HPDE6-E6E7 (cell line): ENCODE results near the gene TFIP11.

ENCODE experiments used
- DNase-seq: peaks from one replicate; pipeline ENCODE4 v3.0.0; 2011; ENCODE audit warnings: missing footprints; ENCODE audit errors: extremely low spot score

TFIP11 gene

DNA sequence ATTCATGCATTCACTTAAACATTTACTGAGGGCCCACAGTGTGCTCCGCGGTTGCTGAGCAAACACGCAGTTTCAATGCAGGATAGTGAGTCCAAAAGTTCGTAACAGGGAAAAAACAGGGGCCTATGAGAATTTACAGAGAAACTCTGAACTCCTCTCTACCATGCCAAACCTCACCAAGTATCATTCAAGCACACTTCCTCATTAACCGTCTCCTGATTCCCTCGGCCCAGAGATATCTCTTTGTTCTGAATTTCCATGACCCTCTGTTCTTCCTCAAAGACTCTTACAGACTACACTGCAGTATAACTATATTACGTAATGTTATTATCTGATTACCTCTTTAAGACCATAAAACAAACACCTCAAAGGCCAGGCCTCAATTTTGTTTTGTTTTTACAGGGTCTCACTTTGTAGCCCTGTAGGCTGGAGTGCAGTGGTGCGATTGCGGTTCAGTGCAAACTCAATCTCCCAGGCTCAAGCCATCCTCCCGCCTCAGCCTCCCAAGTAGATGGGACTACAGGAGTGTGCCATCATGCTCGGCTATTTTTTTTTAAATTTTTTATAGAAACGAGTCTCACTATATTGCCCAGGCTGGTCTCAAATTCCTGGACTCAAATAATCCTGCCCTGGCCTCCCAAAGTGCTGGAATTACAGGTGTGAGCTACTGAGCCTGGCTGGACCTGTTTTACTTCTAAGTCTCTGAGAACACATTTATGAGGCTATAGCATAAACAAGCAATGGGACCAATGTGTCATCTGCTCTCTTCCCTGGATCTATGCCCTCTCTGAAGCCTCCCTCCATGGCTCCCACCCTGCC is 32.3 kb downstream of the TFIP11 start:
- no peak for DNase-seq

DNA sequence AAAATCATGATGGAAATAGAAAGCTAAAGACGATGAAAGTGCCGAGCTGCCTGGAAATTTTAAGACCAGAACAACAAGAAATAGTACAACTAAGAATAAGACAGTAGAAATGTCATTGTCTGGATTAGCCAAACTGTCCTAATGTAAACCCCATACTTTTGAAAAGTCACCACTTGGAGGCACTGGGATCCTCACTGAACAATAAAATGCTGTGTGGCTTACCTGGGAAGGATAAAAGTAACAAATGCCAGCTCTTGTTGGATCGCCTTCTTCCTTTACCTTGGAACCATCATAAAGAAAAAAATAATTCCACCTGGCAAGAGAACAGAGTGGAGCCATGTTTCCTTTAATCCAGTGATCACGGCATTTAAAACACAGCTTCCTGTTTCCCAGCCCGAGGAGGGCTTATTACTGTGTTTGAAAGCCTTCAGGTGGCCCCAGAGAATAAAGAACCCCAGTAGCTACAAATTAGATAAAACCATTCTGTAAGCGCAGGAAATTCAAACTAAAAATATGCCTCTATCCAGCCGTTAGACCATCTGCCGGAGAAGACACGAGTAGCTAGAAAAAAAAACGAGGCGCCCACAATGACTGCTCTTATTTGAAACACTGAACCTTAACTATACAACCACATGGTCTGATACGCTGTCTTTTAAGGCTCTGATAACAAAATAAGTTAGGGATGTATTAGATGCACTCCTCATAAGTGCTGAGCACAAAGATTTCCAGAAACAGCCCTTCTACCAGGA is 33.1 kb downstream of the TFIP11 start:
- DNase-seq: no peak

DNA sequence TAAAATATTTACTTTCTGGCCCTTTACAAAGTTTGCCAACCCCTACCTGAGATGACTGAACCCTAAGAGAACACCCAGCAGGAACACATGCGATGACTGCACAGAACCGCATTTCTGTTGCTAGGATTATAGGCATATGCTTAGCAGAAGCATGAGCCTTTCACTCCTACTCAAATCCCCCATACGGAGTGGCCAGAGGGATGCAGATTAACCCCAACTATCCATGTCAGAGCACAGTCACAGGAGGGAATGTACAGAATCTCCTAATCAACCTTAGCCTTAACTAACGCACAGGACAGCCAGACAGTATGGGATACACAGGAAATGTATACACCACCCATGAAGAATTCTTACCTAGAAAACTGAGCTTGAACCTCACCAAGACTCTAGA is 34.9 kb downstream of the TFIP11 start:
- no peak for DNase-seq

DNA sequence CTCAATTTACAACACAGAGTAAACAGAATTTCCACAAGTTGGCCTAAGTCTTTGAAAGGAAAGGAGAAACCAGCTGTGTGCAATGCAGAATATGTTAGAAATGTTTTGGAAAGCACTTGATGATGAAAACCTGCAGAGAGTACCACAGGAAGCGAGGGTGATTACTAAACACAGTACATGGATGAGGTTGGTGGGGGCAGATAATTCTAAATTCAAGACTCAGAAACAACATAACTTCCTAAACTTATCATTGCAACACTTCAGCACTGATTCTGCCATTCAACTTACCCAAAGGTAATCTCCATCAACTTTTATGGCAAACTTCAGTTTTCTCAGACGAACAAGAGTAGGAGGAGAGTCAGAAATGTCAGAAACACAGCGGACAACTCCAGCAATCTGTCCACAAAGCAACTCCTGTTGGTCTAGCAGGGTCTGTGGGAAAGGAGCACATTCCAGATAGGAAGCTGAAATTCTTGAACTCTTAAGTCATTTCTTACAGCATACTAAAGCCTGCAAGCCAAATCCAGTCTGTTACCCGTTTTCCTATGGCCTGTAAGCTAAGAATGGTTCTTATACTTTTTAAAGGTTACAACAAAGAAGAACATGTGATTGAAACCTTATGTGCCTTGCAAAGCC is 35.5 kb downstream of the TFIP11 start:
- no peak for DNase-seq

DNA sequence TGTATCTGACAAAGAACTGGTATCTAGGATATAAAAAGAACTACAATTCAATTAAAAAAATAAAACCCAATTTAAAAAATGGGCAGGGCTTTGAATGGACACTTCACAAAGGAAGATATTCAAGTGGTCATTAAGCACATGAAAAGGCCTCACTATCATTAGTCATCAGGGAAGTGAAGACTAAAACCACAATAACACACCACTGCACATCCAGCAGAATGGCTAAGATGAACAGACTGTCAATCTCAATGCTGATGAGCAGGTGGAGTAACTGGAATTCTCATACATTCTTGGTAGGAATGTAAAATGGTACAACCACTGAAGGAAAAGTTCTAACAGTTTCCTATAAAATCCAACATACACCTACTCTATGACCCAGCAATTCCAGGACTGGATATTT is 37.6 kb downstream of the TFIP11 start:
- peak; percentile 26 for DNase-seq

DNA sequence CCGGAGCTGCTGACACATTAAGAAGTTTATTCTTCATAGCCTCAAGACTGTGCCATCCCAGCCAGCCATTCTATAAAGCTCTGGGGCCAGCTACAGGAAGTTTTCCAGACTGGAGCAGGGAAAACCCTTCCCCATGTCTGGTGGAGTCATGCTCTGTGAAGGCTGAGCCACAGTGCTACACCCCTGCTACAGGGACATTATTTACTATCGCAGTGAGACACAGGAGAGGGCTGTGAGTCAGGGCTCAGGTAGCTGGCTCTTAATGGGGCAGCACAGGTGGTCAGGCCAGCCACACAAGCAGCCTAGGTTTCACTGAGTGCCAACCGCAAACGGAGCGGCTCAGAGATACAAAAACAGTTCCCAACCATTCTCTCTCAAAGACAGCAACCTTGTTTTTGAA is 40.8 kb downstream of the TFIP11 start:
- peak; percentile 98 for DNase-seq

DNA sequence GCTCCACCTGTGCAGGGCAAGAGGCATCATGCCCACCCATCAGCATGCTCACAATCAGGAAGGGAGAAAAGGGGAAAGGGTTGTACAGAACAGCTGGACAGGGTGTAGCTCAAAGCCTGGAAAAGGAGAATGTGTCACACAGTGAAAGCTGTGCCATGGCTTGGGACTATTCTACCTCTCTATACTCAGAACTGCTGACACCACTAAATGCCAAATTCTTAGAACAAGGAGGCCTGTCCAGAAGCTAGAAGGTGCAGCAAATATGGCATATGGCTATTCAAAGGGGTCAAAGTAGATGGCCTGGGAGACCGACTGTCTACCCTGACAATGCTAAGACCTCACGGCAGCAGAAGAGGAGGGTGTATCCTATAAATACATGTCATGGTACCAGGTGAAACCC is 41.5 kb downstream of the TFIP11 start:
- DNase-seq: no peak

DNA sequence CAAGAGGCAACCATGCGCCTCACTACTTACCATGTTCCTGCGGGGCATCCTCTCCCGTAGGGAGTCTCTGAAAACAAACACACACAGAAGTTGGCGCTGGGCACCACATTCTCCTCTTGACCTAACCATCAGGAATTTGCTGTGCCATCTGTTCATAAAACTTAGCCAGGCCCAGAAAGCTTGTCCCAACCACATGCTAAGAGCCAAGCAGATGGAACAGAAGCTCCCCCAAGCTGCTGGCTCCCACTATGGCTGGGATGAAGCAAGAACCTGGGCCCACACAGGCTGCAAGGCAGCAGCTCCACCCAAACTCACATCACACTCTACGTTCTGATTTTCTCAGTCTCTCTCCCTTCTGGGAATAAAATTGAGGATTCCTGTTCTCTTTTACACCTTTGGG is 46.1 kb downstream of the TFIP11 start:
- no peak for DNase-seq

DNA sequence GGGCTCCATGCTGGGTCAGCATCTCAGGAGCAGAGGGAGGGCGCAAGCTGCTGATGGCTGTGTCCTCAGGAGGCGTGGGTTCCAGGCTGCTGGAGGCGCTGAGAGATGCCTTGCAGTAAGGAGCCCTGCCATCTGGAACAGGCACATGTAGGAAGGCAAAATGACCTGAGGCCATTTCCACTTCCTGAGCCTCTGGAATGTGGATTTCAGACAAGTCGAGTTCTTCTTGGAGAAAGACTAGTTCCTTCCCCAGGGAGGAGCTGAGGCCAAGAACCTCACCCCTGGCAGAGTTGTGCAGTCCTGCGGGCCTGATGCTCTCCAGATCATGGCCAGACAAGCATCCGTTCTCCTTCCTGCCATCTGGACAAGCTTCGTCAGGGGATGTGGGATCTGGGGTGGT is 48.0 kb downstream of the TFIP11 start:
- no peak for DNase-seq

DNA sequence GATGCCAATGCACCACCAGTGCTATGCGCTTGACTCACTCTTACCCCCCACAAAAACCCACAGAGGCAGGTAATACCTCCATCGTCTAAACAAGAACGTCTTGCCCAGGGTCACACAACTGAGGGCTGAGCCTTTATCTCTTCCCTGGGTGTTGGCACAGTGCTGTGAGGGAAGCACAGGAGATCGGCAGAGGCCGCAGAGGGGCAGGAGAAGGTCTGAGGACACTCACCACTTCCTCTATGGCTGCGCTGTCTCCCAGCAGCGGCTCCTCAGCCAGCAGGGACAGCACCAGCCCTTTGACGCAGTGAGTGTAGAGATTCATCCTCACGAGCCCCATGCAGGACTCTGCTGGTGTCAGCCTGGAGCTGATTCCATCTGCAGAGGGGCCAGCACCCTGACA is 48.6 kb downstream of the TFIP11 start:
- DNase-seq: no peak

DNA sequence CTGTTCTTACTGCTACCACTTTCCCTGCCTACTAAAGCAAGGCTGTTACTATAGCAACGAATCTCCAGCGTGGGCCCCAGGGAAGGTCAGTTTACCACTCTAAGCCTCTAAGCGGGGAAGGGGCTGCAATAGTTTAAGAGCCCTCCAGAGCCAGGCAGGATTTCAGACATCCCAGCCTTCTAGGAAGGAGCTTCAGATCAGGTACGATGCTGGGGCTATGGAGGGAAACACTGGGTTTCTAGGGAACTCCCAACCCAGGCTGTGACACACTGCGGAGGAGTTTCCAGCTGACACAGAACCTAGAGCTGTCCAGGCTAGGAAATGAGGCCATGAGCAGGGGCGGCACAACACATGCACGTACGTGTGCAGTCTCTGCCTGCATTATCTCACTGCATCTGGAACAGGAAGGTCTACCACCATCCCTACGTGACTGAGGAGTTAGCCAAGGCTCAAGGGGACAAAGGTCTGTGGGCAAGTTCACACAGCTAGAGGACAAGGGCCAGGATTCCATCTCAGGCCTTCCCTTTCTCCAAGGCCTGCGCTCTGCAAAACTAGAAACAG is 49.1 kb downstream of the TFIP11 start:
- no peak for DNase-seq

DNA sequence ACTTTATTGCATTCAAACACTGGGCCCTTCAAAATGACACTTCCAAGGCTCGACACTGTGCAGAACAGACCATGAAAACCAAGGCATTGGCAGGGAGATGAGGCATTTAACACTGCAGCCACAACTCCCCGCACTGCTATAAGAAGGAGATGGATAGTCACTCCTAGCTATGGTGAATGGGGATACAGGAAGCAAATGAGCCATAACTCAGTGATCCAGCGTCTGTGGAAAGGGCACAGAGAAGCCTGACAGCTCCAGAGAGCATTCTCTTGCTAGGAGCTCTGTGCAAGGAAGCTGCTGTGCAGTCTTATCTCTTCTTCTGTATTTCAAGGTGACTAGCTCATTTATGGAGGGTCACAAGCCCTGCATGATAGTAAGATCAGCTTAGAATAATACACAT is 49.6 kb downstream of the TFIP11 start:
- DNase-seq: no peak

DNA sequence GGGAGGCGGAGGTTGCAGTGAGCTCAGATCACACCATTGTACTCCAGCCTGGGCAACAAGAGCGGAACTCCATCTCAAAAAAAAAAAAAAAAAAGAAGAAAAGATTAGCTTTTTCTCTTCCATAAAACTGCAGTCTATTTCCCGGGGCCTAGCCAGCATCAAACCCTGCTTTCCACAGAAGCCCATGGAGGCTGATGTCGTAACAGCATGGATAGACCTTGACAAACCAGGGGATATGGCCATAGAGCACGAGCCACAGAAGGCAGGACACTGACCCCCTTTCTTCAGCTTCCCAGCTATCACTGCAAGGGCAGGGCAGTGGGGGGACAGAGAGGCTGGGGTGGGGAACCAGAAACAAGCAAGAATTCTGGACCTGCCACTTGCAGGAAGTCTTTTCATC is 50.2 kb downstream of the TFIP11 start:
- no peak for DNase-seq

DNA sequence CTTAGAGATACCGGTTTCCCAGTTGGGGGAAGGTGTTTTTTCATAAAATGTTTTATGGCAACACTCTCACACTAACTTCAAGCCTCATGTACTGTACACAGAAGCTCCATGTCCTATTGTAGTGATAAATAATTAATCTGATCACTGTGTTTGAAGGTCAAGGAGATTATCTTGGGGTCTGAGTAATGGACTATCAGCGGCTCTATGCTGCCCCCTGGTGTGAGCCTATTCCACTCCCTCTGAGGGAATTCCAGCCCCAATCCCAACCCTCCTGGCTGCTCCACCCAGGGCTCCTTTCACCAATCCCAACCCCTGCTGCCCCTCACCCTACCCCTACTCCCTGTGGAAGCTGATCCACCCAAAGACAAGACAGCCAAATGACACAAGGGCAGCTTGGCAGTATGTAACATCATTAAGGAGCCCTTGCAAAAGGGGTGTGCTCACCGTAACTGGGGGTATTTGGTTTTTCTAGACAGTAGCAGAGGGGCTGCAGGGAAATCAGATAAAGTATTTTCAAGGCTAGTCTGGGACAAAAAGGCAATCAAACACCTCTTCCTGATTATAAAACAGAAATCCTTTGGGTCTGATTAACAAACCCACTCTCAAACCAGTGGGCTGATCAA is 51.0 kb downstream of the TFIP11 start:
- peak; percentile 46 for DNase-seq

DNA sequence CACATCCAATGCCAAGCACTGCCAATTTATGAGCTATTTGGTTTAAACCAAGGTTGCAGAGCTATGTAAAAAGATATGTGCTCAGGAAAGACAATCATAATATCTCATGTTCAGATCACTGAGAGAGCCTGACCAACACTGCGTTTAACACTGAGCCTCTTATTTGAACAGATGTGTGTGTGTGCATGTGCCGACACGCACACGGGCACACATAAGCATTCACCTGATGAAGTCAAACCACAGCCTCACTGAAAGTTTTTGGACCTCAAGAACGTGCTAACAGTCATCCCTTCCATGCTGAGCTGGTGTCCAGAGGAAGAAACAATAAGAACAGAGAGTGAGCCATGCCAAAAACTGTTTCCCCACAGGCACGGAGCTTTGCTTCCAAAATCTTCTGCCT is 52.1 kb downstream of the TFIP11 start:
- DNase-seq: no peak

DNA sequence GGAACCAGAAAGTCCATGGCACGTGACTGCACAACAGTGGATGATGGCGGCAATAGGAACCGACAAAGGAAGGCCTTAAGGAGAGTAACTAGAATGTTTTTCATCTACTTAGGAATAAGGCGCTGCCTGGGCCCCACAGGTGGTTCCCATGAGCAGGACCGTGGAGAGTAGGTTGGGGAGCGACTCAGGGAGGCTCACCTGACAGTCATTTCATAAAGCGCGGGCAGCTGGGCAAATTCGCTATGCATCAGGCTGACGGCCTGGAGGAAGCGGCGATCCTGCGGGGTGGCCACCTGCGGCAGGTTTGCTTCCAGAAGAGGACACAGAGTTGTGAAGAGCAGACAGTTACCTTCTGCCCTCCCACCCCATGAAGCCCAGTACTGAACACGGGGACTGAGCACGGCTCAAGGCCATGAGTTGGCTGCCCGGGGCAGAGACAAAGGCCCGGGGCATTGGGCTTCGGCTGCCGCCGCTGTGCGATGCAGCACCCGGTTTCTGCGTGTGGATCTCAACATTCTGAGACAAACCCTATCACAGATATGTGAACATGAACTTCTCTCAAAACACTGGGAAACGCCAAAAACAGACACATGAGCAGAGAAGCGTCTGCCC is 54.5 kb downstream of the TFIP11 start:
- no peak for DNase-seq

DNA sequence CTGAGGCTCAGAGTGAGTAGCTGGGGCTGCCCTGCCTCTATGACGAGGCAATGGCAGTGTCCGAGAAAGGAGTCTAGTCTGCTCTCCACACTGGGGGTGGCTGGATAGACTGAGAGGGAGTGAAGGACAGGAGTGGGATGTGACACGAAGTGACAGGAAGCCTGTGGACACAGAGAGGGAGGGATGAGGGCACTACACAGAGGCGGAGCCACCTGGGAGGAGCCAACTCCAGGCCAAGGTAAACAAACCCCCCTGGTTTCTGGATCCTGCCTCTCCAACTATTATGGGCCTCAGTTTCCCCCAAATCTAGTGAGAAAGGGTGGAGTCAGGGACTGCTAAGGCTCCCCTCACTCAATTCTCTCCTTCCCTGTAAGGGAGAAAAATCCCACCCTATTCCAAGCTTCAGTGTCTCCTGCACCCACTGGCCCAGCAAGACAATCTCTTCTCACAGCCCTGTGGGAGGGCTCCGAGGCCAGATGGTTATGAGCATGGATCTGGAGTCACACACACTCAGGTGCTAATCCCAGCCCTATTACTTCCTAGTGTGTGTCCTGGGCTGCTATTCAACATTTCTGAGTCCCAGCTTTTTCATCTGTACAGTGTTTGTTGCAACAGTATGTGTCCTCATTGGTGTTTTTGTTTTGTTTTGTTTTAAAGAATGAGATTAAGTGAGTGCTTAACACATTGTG is 58.3 kb downstream of the TFIP11 start:
- DNase-seq: no peak

DNA sequence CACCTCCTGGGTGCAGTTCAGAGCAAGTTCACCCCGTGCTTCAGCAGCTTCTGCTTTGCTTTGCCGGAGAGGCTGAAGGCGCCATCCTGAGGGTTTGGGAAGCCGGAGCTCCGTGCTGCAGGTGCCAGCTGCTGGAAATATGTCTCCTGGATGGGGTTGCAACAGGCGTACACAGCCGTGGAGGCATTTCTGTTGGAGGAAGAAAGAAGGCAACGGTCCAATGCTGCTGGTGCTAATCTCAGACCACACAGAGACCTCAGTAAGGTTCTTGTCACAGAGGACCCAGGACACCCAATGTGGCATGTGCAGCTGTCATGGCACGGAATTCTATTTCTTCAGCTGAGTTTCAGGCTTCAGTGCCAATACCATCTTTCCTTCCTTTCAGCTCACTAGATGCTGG is 59.1 kb downstream of the TFIP11 start:
- no peak for DNase-seq

DNA sequence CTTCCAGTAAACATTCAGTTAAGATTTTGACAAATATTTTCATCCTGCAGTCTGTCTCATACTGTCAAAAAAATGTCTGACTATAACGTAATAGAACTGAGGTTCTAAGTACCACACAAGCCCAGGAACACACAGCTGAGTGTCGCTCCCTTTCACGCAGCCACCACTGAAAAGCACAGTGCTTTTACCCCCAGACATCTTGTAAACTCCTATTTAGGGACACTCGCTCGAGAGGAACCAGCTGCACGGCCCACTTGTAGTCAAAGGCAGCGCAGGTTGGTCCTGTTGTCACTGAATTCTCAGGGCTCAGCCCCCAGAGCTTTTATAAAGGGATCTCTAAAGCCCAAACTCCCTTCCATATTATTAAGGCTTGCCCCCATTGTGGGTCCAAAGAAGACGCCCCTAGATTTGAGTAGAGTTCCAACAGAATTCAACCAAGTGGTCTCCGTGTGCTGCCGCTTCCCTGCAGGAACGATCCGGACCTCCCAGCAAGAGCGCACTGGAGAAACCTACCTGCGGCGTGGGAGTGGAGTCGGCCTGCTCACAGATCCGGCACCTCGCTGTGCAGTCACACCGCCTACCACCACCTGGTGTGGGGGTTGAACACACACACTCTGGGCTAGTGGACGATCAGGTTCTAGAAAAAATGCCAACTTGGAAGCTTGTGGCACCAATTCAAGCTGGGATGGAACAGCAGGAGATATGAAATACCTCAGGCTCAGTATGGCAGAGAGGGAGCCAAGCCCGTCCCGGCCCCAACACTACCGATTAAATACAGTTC is 59.8 kb downstream of the TFIP11 start:
- no peak for DNase-seq

DNA sequence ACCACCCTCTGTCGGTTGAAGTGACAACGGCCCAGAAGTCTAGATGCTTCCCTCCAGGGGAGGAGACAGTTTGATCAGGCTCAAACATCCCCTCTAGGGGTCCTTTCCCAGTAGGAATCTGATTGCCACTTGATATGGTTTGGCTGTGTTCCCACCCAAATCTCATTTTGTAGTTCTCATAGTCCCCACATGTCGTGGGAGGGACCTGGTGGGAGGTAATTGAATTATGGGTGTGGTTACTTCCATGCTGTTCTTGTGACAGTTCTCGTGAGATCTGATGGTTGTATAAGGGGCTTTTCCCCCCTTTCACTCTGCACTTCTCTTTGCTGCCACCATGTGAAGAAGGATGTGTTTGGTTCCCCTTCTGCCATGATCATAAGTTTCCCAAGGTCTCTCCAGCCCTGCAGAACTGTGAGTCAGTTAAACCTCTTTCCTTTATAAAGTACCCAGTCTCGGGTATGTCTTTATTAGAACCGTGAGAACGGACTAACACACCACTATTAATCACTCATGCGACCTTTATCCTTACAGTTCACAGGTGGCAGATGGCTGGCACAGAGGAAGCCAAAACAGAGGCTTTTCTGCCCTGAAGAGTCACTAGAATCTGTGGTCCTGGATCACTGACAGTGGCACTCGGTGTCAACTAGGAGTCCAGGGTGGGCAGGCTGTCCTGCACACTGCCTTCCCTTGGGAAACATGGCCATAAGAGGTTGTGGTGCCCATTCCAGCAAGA is 61.7 kb downstream of the TFIP11 start:
- DNase-seq: no peak
